Nephron (organoid): ENCODE data around the gene PPP6C.
"Not testable (repeated sequence)": the region's sequence is repeated elsewhere in the genome, so short reads cannot be mapped to it uniquely, and the experiment has no call there.

Experiments
- H3K27ac Mint-ChIP-seq, 3 experiments: 2 replicates each; pipeline ENCODE4 v1.8.0; 2020; ENCODE audit warnings: mixed read lengths in 3 of 3, mild to moderate bottlenecking in 2 of 3, moderate library complexity in 1 of 3
- H3K27me3 Mint-ChIP-seq: 2 replicates; pipeline ENCODE4 v1.8.0; 2021; ENCODE audit warnings: low read depth, mild to moderate bottlenecking, moderate library complexity, mixed read lengths
- H3K36me3 Mint-ChIP-seq: 2 replicates; pipeline ENCODE4 v1.8.0; 2020; ENCODE audit warnings: low read depth, mixed read lengths
- H3K4me1 Mint-ChIP-seq: 2 replicates; pipeline ENCODE4 v1.8.0; 2020; ENCODE audit warnings: mixed read lengths
- H3K4me3 Mint-ChIP-seq, 3 experiments: 2 replicates each; pipeline ENCODE4 v1.8.0; 2020; ENCODE audit warnings: mild to moderate bottlenecking in 3 of 3, mixed read lengths in 3 of 3, moderate library complexity in 2 of 3
- H3K9me3 Mint-ChIP-seq: 2 replicates; pipeline ENCODE4 v1.8.0; 2020; ENCODE audit warnings: mixed read lengths
- TF ChIP-seq, protein P1 (sequence below), 3 experiments: fragments of 200-600 bp; sonication (generic); IDR thresholded peaks; one replicate each; pipeline ENCODE4 v1.5.0; 2021; ENCODE audit warnings: antibody characterized with exemption in 3 of 3; ENCODE audit not compliant: unreplicated experiment in 3 of 3

PPP6C gene

DNA sequence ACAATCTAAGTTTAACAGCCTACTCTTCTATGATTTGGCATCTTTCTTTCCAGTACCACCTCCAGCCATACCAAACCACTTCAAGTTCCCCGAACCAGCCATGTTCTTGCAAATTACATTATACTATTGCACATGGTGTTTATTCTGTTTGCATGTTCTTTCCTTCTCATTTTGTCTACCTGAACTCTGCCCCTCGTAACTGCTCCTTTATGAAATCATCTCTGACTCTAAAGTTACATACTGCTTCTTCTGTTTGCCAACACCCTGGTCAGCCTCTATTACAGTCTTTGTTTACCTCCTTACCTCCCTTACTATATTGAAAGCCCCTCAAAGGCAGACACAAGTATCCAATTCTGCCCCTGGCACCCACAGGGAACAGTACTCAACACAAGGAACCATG lies 6.0 kb downstream of the PPP6C start:
- Mint-ChIP-seq H3K4me1 (peaks cover 19% of the 10 kb centered on the region), H3K27ac (peak overlapping the region in 1 of 3 experiments; percentile 38), H3K36me3 (peaks cover 35% of the 10 kb centered on the region), H3K27me3 (no peaks in the 10 kb centered on the region), H3K9me3 (peaks cover 4% of the 10 kb centered on the region), H3K4me3 (no peak overlapping the region)
- TF ChIP-seq, protein P1, sequence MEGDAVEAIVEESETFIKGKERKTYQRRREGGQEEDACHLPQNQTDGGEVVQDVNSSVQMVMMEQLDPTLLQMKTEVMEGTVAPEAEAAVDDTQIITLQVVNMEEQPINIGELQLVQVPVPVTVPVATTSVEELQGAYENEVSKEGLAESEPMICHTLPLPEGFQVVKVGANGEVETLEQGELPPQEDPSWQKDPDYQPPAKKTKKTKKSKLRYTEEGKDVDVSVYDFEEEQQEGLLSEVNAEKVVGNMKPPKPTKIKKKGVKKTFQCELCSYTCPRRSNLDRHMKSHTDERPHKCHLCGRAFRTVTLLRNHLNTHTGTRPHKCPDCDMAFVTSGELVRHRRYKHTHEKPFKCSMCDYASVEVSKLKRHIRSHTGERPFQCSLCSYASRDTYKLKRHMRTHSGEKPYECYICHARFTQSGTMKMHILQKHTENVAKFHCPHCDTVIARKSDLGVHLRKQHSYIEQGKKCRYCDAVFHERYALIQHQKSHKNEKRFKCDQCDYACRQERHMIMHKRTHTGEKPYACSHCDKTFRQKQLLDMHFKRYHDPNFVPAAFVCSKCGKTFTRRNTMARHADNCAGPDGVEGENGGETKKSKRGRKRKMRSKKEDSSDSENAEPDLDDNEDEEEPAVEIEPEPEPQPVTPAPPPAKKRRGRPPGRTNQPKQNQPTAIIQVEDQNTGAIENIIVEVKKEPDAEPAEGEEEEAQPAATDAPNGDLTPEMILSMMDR (IDR thresholded peaks at IDR 0.05; ENCODE audit: unreplicated experiment in 3 of 3): no peak

DNA sequence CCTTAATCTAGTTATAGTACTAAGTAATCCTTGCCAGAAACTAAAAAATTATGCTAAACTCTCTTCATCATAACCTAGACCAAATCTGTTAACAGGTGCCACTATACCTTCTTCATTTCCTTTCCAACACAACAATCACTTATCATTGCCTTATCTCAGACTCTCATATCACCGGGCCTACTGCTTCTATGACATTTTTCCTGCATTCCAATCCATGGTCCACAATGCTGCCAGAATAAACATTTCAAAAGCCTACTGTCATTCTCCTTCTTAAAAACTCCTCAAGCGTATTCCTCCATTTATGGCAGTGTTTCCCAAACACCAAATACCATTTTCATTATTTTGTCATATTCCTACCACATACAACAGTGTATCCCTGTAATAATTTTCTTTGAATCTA lies 6.5 kb downstream of the PPP6C start:
- peaks cover 5% of the 10 kb centered on the region for H3K9me3 Mint-ChIP-seq

DNA sequence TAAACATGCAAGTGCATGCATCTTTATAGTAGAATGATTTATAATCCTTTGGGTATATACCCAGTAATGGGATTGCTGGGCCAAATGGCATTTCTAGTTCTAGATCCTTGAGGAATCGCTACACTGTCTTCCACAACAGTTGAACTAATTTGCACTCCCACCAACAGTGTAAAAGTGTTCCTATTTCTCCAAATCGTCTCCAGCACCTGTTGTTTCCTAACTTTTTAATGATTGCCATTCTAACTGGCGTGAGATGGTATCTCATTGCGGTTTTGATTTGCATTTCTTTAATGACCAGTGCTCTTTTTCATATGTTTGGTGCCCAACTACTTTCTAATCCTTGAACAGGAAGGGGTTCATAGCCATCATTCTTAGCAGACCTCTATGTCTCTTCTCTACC lies 7.8 kb downstream of the PPP6C start:
- not testable (repeated sequence) for H3K9me3 Mint-ChIP-seq, H3K4me3 Mint-ChIP-seq, H3K27me3 Mint-ChIP-seq
- peaks cover 48% of the 10 kb centered on the region for H3K36me3 Mint-ChIP-seq
- peaks cover 24% of the 10 kb centered on the region for H3K4me1 Mint-ChIP-seq
- H3K27ac Mint-ChIP-seq: peak overlapping the region in 1 of 3 experiments; percentile 5

More for the DNA sequence above, 6.5 kb downstream of the PPP6C start:
- H3K36me3 Mint-ChIP-seq: peaks cover 40% of the 10 kb centered on the region
- TF ChIP-seq, protein P1 (IDR thresholded peaks at IDR 0.05; ENCODE audit: unreplicated experiment in 3 of 3): no peak
- peaks cover 22% of the 10 kb centered on the region for H3K4me1 Mint-ChIP-seq
- H3K27ac Mint-ChIP-seq: peak overlapping the region; percentile 2 to 38 (median 10)
- H3K4me3 Mint-ChIP-seq: no peak overlapping the region
- H3K27me3 Mint-ChIP-seq: no peaks in the 10 kb centered on the region

DNA sequence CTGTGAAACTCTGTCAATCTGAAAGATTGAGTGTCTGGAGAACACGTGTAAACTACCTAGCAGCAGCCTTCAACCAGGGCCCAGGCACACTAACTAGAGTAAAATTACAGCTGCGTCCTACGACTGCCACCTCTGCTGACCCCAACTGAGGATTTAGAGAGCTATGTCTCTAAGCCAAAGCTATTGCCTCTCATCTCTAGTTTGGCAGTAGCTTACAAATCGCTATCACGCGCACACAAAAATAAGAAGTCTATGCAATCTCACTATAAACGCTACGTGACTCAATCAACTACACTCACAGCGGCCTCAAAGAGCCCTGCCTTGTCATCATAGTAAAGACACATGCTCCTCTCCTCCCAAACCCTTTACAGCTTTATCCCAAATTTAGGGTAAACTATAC lies 8.7 kb downstream of the PPP6C start:
- H3K27ac Mint-ChIP-seq: no peak overlapping the region
- peaks cover 54% of the 10 kb centered on the region for H3K36me3 Mint-ChIP-seq
- peaks cover 32% of the 10 kb centered on the region for H3K4me1 Mint-ChIP-seq
- TF ChIP-seq, protein P1 (IDR thresholded peaks at IDR 0.05; ENCODE audit: unreplicated experiment in 3 of 3): no peak
- H3K4me3 Mint-ChIP-seq: no peak overlapping the region
- peaks cover 5% of the 10 kb centered on the region for H3K9me3 Mint-ChIP-seq
- no peaks in the 10 kb centered on the region for H3K27me3 Mint-ChIP-seq

DNA sequence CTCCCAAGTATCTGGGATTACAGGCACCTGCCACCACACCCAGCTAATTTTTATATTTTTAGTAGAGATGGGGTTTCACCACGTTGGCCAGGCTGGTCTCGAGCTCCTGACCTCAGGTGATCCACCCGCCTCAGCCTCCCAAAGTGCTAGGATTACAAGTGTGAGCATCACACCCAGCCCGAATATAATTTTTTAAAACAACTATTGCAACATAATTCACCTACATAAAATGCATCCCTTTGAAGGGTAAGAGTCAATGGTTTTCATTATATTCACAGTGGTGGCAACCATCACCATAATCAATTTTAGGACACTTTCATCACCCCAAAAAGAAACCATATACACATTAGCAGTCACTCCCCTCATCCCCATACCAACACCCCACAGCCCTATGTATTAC lies 9.8 kb downstream of the PPP6C start:
- H3K27me3 Mint-ChIP-seq, H3K4me3 Mint-ChIP-seq, H3K27ac Mint-ChIP-seq, H3K9me3 Mint-ChIP-seq: not testable (repeated sequence)
- peaks cover 58% of the 10 kb centered on the region for H3K36me3 Mint-ChIP-seq
- H3K4me1 Mint-ChIP-seq: peaks cover 36% of the 10 kb centered on the region

DNA sequence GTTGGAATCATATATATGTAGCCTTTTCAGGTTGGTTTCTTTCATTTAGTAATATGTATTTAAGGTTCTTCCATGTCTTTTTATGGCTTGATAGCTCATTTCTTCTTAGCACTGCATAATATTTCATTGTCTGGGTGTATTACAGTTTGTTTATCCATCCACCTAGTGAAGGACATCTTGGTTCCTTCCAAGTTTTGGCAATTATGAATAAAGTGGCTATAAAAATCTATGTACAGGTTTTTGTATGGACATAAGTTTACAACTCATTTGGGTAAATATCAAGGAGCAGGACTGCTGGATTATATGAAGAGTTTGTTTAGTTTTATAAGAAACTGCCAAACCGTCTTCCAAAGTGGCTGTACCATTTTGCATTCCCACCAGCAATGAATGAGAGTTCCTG lies 11.7 kb downstream of the PPP6C start:
- TF ChIP-seq, protein P1 (IDR thresholded peaks at IDR 0.05; ENCODE audit: unreplicated experiment in 3 of 3): no peak
- Mint-ChIP-seq H3K27me3 (no peaks in the 10 kb centered on the region), H3K27ac (peak overlapping the region in 2 of 3 experiments; percentile 6 to 23), H3K36me3 (peaks cover 59% of the 10 kb centered on the region), H3K9me3 (peaks cover 5% of the 10 kb centered on the region), H3K4me1 (peaks cover 34% of the 10 kb centered on the region), H3K4me3 (no peak overlapping the region)

DNA sequence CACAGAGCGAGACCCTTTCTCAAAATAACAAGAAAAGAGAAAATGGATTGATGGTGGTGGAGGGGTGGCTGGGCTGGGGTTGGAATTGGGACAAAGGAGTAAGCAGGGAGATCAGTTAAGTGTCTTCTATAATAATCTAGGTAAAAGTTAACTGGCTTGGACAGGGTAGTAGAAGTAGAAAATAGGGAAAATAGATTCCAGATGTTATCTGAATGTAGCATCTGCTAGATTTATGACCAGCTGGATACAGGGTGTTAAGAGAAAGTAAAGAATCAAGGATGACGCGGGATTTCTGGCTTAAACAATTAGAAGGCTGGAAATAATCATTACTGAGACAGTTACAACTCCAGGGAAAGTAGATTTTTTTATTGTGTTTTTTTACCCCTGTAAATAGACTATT lies 13.0 kb downstream of the PPP6C start:
- Mint-ChIP-seq H3K27ac (peak overlapping the region; percentile 74 to 88 (median 81)), H3K4me3 (peak overlapping the region; percentile 27 to 41 (median 29)), H3K27me3 (no peaks in the 10 kb centered on the region), H3K9me3 (peaks cover 2% of the 10 kb centered on the region), H3K4me1 (peaks cover 39% of the 10 kb centered on the region), H3K36me3 (peaks cover 57% of the 10 kb centered on the region)
- TF ChIP-seq, protein P1 (IDR thresholded peaks at IDR 0.05; ENCODE audit: unreplicated experiment in 3 of 3): no peak
